H1 (cell line): ENCODE data around the gene SLC16A5. TPM values are rescaled to one million over a fixed set of nuclear protein-coding genes. Genes with fewer than 3 reads are reported as not detected.

ENCODE experiments used
- CTCF ChIA-PET: fragments of 300-600 bp; sonication (Branson Sonifier 250); formaldehyde crosslinking; loops from one replicate; lab custom pipeline; 2021; ENCODE audit not compliant: partially characterized antibody; lab: Charles Lee
- POLR2A ChIA-PET: fragments of 300-600 bp; sonication (Branson Sonifier 250); formaldehyde crosslinking; loops from one replicate; lab custom pipeline; 2021; ENCODE audit warnings: inconsistent platforms; ENCODE audit not compliant: partially characterized antibody; lab: Charles Lee
- DNase-seq, 2 experiments: peaks; one replicate each; pipeline versions ENCODE4 v3.0.0 to v3.0.0-alpha.2; 2010 to 2022; ENCODE audit warnings: low spot score in 2 of 2, low read depth in 1 of 2, mixed read lengths in 1 of 2
- FAIRE-seq: peaks from 2 replicates; lab custom pipeline; 2011; peaks lifted over from hg19 to GRCh38; lab: Jason Lieb, UNC
- H2AFZ ChIP-seq: 2 replicates; pipeline ENCODE4 v1.8.1; 2012; ENCODE audit warnings: low read length, inconsistent platforms
- H2AK5ac ChIP-seq: 2 replicates; pipeline ENCODE4 v1.6.1; 2013; ENCODE audit warnings: low read depth, low read length
- H2BK120ac ChIP-seq: replicated peaks from 2 replicates; pipeline ENCODE3; 2013; ENCODE audit warnings: low read depth, low read length, inconsistent platforms
- H2BK12ac ChIP-seq: 2 replicates; pipeline ENCODE4 v1.6.1; 2013; ENCODE audit warnings: low read depth, low read length
- H2BK15ac ChIP-seq: 2 replicates; pipeline ENCODE4 v1.6.1; 2013; ENCODE audit warnings: low read length
- H2BK20ac ChIP-seq: 2 replicates; pipeline ENCODE4 v1.6.1; 2013; ENCODE audit warnings: low read length
- H2BK5ac ChIP-seq: 2 replicates; pipeline ENCODE4 v1.6.1; 2013; ENCODE audit warnings: low read depth, low read length
- H3K14ac ChIP-seq: 2 replicates; pipeline ENCODE4 v1.6.1; 2013; ENCODE audit warnings: inconsistent platforms; ENCODE audit not compliant: insufficient read length
- H3K18ac ChIP-seq: 2 replicates; pipeline ENCODE4 v1.6.1; 2013; ENCODE audit warnings: low read length; ENCODE audit errors: extremely low read depth
- H3K23ac ChIP-seq: 2 replicates; pipeline ENCODE4 v1.6.1; 2013; ENCODE audit warnings: inconsistent platforms; ENCODE audit not compliant: insufficient read length
- H3K23me2 ChIP-seq: 2 replicates; pipeline ENCODE4 v1.6.1; 2013; ENCODE audit warnings: low read depth, low read length
- H3K27ac ChIP-seq: 2 replicates; pipeline ENCODE4 v1.6.1; 2011; ENCODE audit warnings: low read depth, low read length, inconsistent platforms
- H3K27me3 ChIP-seq, 4 experiments: replicated peaks in 1 of 4; 1 replicate in 1 of 4; 2 replicates in 3 of 4; pipeline versions ENCODE4 v1.6.1 to v1.8.1; 2011 to 2013; ENCODE audit warnings: low read length in 3 of 4, mild to moderate bottlenecking in 3 of 4, inconsistent platforms in 2 of 4, mixed read lengths in 2 of 4, moderate library complexity in 1 of 4; ENCODE audit not compliant: control insufficient read depth in 3 of 4, insufficient read depth in 3 of 4; ENCODE audit errors: extremely low read depth in 1 of 4
- H3K36me3 ChIP-seq, 4 experiments: 2 replicates each; pipeline versions ENCODE4 v1.6.1 to v1.8.1; 2011 to 2013; ENCODE audit warnings: mild to moderate bottlenecking in 4 of 4, low read length in 3 of 4, moderate library complexity in 2 of 4, control low read depth in 1 of 4, inconsistent platforms in 1 of 4; ENCODE audit not compliant: insufficient read depth in 4 of 4, control insufficient read depth in 2 of 4
- H3K4ac ChIP-seq: replicated peaks from 2 replicates; pipeline ENCODE3; 2013; ENCODE audit warnings: low read length, low read depth, mixed read lengths, inconsistent platforms; ENCODE audit not compliant: insufficient read length
- H3K4me1 ChIP-seq, 4 experiments: replicated peaks in 1 of 4; 1 replicate in 1 of 4; 2 replicates in 3 of 4; pipeline versions ENCODE4 v1.6.1 to v1.8.1; 2011 to 2013; ENCODE audit warnings: low read length in 3 of 4, inconsistent platforms in 2 of 4, mixed read lengths in 1 of 4; ENCODE audit not compliant: insufficient read depth in 4 of 4, control insufficient read depth in 3 of 4
- H3K4me2 ChIP-seq, 2 experiments: 2 replicates each; pipeline versions ENCODE4 v1.6.1 to v1.8.1; 2011 to 2013; ENCODE audit warnings: low read depth in 2 of 2, low read length in 2 of 2, control low read depth in 1 of 2, inconsistent platforms in 1 of 2, mild to moderate bottlenecking in 1 of 2; ENCODE audit not compliant: insufficient read depth in 1 of 2
- H3K4me3 ChIP-seq, 4 experiments: fragments of 200-600, 300-600 bp in 1 of 4; sonication (generic), shearing (Covaris generic), sonication (Bioruptor Twin) in 1 of 4; 2 replicates each; pipeline versions ENCODE4 v1.5.1 to v1.8.1; 2011 to 2016; ENCODE audit warnings: low read length in 4 of 4, low read depth in 3 of 4, control low read depth in 2 of 4, inconsistent platforms in 2 of 4, mild to moderate bottlenecking in 2 of 4, mixed read lengths in 1 of 4, moderate library complexity in 1 of 4; ENCODE audit not compliant: insufficient read depth in 2 of 4; ENCODE audit errors: extremely low read depth in 1 of 4
- H3K56ac ChIP-seq: replicated peaks from 2 replicates; pipeline ENCODE3; 2013; ENCODE audit warnings: low read depth, mild to moderate bottlenecking, mixed read lengths, low read length, inconsistent platforms; ENCODE audit not compliant: insufficient read length
- H3K79me1 ChIP-seq: 2 replicates; pipeline ENCODE4 v1.6.1; 2013; ENCODE audit warnings: low read depth, low read length, control low read depth
- H3K79me2 ChIP-seq, 2 experiments: 2 replicates each; pipeline versions ENCODE4 v1.6.1 to v1.8.1; 2012 to 2013; ENCODE audit warnings: low read length in 2 of 2, mild to moderate bottlenecking in 2 of 2, inconsistent platforms in 1 of 2; ENCODE audit not compliant: insufficient read depth in 2 of 2, control insufficient read depth in 1 of 2
- H3K9ac ChIP-seq, 4 experiments: replicated peaks in 1 of 4; 1 replicate in 1 of 4; 2 replicates in 3 of 4; pipeline versions ENCODE4 v1.6.1 to v1.8.1; 2011 to 2013; ENCODE audit warnings: low read depth in 3 of 4, low read length in 3 of 4, control low read depth in 2 of 4, mild to moderate bottlenecking in 2 of 4, moderate library complexity in 2 of 4, inconsistent platforms in 1 of 4; ENCODE audit errors: extremely low read depth in 1 of 4
- H3K9me3 ChIP-seq, 2 experiments: 2 replicates each; pipeline versions ENCODE4 v1.6.1 to v1.8.1; 2012 to 2013; ENCODE audit warnings: mild to moderate bottlenecking in 2 of 2, moderate library complexity in 2 of 2, control low read depth in 1 of 2, inconsistent platforms in 1 of 2, low read depth in 1 of 2, low read length in 1 of 2, mixed read lengths in 1 of 2; ENCODE audit not compliant: insufficient read depth in 2 of 2
- H4K20me1 ChIP-seq, 2 experiments: replicated peaks in 1 of 2; 2 replicates each; pipeline versions ENCODE3 to v1.8.1; 2011 to 2013; ENCODE audit warnings: inconsistent platforms in 2 of 2, low read length in 2 of 2, mild to moderate bottlenecking in 1 of 2; ENCODE audit not compliant: insufficient read depth in 2 of 2, control insufficient read depth in 1 of 2
- H4K5ac ChIP-seq: 2 replicates; pipeline ENCODE4 v1.6.1; 2013; ENCODE audit warnings: low read length, low read depth, mixed read lengths, inconsistent platforms; ENCODE audit not compliant: insufficient read length
- H4K8ac ChIP-seq: 2 replicates; pipeline ENCODE4 v1.8.0; 2013; ENCODE audit warnings: mild to moderate bottlenecking, moderate library complexity, low read length, inconsistent platforms; ENCODE audit not compliant: insufficient read depth; ENCODE audit errors: extremely low read depth
- H4K91ac ChIP-seq: replicated peaks from 2 replicates; pipeline ENCODE3; 2013; ENCODE audit warnings: low read length, mixed read lengths, inconsistent platforms; ENCODE audit not compliant: insufficient read length
- BRCA1 ChIP-seq: IDR thresholded peaks from 2 replicates; pipeline ENCODE4 v1.6.1; 2012; ENCODE audit warnings: low read depth, low read length, improper control_type of control experiment
- CREB1 ChIP-seq: IDR thresholded peaks from 2 replicates; pipeline ENCODE4 v1.6.1; 2012; ENCODE audit warnings: inconsistent platforms
- CTBP2 ChIP-seq: IDR thresholded peaks from 2 replicates; pipeline ENCODE4 v1.7.0; 2011; ENCODE audit warnings: borderline replicate concordance, mild to moderate bottlenecking, moderate library complexity, mixed read lengths, low read length; ENCODE audit not compliant: insufficient read depth, insufficient read length
- GTF2F1 ChIP-seq: IDR thresholded peaks from 2 replicates; pipeline ENCODE4 v1.6.1; 2012; ENCODE audit warnings: low read depth, low read length, improper control_type of control experiment, borderline replicate concordance
- HDAC2 ChIP-seq, 2 experiments: fragments of 300-600 bp in 1 of 2; sonication (generic) in 1 of 2; IDR thresholded peaks; 2 replicates each; pipeline ENCODE4 v1.6.1; 2011 to 2012; ENCODE audit warnings: low read depth in 2 of 2, low read length in 2 of 2, mild to moderate bottlenecking in 2 of 2, moderate library complexity in 2 of 2, borderline replicate concordance in 1 of 2, inconsistent platforms in 1 of 2
- KDM1A ChIP-seq: fragments of 200-600, 300-600 bp; sonication (generic); IDR thresholded peaks from 2 replicates; pipeline ENCODE4 v1.7.1; 2016; ENCODE audit warnings: mild to moderate bottlenecking, low read length, borderline replicate concordance
- NANOG ChIP-seq: IDR thresholded peaks from 2 replicates; pipeline ENCODE4 v1.6.1; 2011; ENCODE audit warnings: low read length, low read depth, mild to moderate bottlenecking, inconsistent platforms; ENCODE audit not compliant: insufficient read depth, poor library complexity, severe bottlenecking
- POU5F1 ChIP-seq: IDR thresholded peaks from 2 replicates; pipeline ENCODE4 v1.6.1; 2011; ENCODE audit warnings: low read depth, mild to moderate bottlenecking, low read length, moderate library complexity
- TAF7 ChIP-seq: optimal IDR thresholded peaks from 2 replicates; pipeline ENCODE3; 2011; ENCODE audit warnings: low read depth, mild to moderate bottlenecking, inconsistent platforms, low read length, moderate library complexity, borderline replicate concordance
- TBP ChIP-seq: IDR thresholded peaks from 2 replicates; pipeline ENCODE4 v1.6.1; 2011; ENCODE audit warnings: low read depth, low read length, improper control_type of control experiment
- USF2 ChIP-seq: IDR thresholded peaks from 2 replicates; pipeline ENCODE4 v1.6.1; 2011; ENCODE audit warnings: low read length, improper control_type of control experiment
- WGBS, 2 experiments: shearing (Covaris generic) in 1 of 2; methylation state at CpG; one replicate each; pipeline versions ENCODE4 v1.1.6 to v1.1.7; 2013 to 2015; ENCODE audit warnings: low lambda C conversion rate in 2 of 2, mixed read lengths in 2 of 2, inconsistent platforms in 1 of 2, low coverage in 1 of 2, missing lambda C conversion rate in 1 of 2; ENCODE audit not compliant: insufficient replicate concordance in 2 of 2, insufficient coverage in 1 of 2, insufficient read length in 1 of 2; ENCODE audit errors: extremely low coverage in 1 of 2, missing lambda C conversion rate in 1 of 2; 5-methylcytosine and 5-hydroxymethylcytosine counted together
- polyA plus RNA-seq, 7 experiments: library from polyadenylated mRNA; depleted of rRNA in 3 of 7; stranded (reverse) in 5 of 7; unstranded in 2 of 7; fragments of >200 nt in 5 of 7; fragments of 200-250 nt in 2 of 7; gene quantifications; 1 replicate in 5 of 7; 2 replicates in 1 of 7; 4 replicates in 1 of 7; pipeline versions ENCODE4 v1.2.1 to v1.2.3, GENCODE V29; 2011 to 2013; ENCODE audit warnings: missing spikeins in 2 of 7, mixed read lengths in 2 of 7
- total RNA-seq: library from RNA; stranded (reverse); fragmentation: NEBNext Ultra II Directional; extraction: Animal tissue kit (Norgen Biotek cat#: 25700); gene quantifications from 2 replicates; pipeline ENCODE4 v1.2.1, GENCODE V29; 2021

Gene SLC16A5
- total and polyA plus RNA-seq, 2 of the 8 experiments (the other 6 are each of a cell fraction or from before 2014, with no cell fraction given): 17.1 to 34.7 TPM

GRCh38 chr17:75074532-75074931 is 13.2 kb upstream of the SLC16A5 start:
- no peak overlapping the region for H3K23ac ChIP-seq
- no peak overlapping the region for H2BK20ac ChIP-seq
- H2BK15ac ChIP-seq: no peak overlapping the region
- H3K4ac ChIP-seq: no peak overlapping the region
- H3K18ac ChIP-seq: no peak overlapping the region
- WGBS, 2 experiments: 92% methylated on average over 14 of the region's 14 CpGs; no CpG with 5 or more reads in 1 of the 2 experiments
- no peak overlapping the region for H2BK5ac ChIP-seq
- no peaks in the 10 kb centered on the region for H3K79me1 ChIP-seq
- no peaks in the 10 kb centered on the region for H4K20me1 ChIP-seq
- H2AK5ac ChIP-seq: no peak overlapping the region
- no peak overlapping the region for H3K4me3 ChIP-seq
- no peak overlapping the region for H2BK120ac ChIP-seq
- POLR2A ChIA-PET: interaction anchor here (1.3 to 2.0 kb wide), 2 partner anchors 13 to 54 kb away, joined by 4 to 6 read pairs; partner anchors contain the start of gene SLC16A5
- 0 out of 2 replicates have a peak overlapping the region, but pooled peaks have one; percentile 21 for H4K8ac ChIP-seq
- no peak overlapping the region for H3K4me2 ChIP-seq
- DNase-seq (no peak), FAIRE-seq (no peak)
- H4K91ac ChIP-seq: no peak overlapping the region
- H2AFZ ChIP-seq: no peak overlapping the region
- no peak overlapping the region; the same call in 1 of the 2 replicates for H2BK12ac ChIP-seq
- H3K56ac ChIP-seq: no peak overlapping the region
- peaks cover 0 to 13% (median 5%) of the 10 kb centered on the region in 4 experiments; a peak in 4 of 7 replicates for H3K4me1 ChIP-seq
- H3K27ac ChIP-seq: no peak overlapping the region
- no peaks in the 10 kb centered on the region for H3K79me2 ChIP-seq
- H3K23me2 ChIP-seq: no peaks in the 10 kb centered on the region
- no peak overlapping the region for H4K5ac ChIP-seq
- no peak overlapping the region for H3K9ac ChIP-seq
- no peaks in the 10 kb centered on the region for H3K27me3 ChIP-seq
- no peaks in the 10 kb centered on the region for H3K9me3 ChIP-seq
- no peaks in the 10 kb centered on the region for H3K36me3 ChIP-seq
- no peak overlapping the region for H3K14ac ChIP-seq
- CTCF ChIA-PET: interaction anchor here (0.6 to 7.3 kb wide), 13 partner anchors 11 to 636 kb away, joined by 3 to 64 read pairs (median 4); partner anchors contain the start of gene SLC16A5
- no peak for TF ChIP-seq POU5F1
- TF ChIP-seq HDAC2 (IDR thresholded peaks at IDR 0.05; ENCODE audit: borderline replicate concordance in 1 of 2, low read depth in 2 of 2, low read length in 2 of 2): no peak
- TF ChIP-seq TAF7: no peak
- TF ChIP-seq GTF2F1: no peak
- no peak for TF ChIP-seq BRCA1
- TF ChIP-seq NANOG: no peak
- no peak for TF ChIP-seq TBP
- TF ChIP-seq KDM1A: no peak
- no peak for TF ChIP-seq CREB1
- no peak for TF ChIP-seq USF2
- TF ChIP-seq CTBP2: no peak
